GM21529 (cell line): ENCODE measurements around the gene CDHR4.
A peak's percentile ranks its signal among the peaks of the same experiment; 100 is the strongest.
"Not testable (repeated sequence)": the region's sequence is repeated elsewhere in the genome, so short reads cannot be mapped to it uniquely, and the experiment has no call there.

Source experiments
- ATAC-seq: cut with Tn5 transposase; IDR thresholded peaks from one replicate; pipeline ENCODE4 v1.9.1; 2021; ENCODE audit not compliant: unreplicated experiment

Gene CDHR4, protein sequence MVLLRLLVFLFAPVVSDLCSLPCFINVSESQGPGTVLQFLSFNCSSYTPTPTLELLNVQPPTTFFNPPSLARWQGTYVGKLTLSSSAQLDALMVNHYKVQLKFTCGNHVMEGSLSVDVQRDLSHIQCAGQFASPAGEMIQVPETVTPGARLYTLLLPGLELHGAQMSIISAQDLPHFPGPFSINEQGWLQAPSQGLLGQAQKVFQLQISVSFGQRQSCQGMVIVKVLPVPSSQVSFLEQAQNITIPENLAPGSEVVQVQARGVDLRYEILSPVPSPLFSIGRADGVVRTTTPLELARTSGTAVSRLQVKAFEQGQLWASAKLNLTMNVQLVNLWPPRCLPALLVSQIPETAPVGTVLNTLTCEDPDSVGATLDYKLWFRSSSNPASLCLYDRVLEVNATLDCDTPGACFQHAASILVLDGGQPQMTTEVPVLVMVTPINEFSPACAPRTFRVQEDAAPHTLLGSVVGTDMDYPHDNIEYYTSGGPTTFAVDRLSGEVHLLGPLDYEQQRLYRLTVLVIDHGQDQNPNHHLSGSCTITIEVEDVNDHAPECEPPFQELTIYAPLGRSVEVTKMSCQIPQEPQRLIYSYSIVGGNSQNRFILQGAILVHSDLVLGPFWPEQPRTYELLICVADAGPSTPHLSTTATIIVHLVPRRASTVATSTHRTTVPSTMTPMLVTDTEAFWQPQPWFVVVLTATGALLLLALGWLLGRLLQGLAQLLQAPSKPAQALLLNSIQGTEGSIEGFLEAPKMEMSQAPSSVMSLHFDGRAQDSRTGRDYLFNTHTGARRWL

DNA sequence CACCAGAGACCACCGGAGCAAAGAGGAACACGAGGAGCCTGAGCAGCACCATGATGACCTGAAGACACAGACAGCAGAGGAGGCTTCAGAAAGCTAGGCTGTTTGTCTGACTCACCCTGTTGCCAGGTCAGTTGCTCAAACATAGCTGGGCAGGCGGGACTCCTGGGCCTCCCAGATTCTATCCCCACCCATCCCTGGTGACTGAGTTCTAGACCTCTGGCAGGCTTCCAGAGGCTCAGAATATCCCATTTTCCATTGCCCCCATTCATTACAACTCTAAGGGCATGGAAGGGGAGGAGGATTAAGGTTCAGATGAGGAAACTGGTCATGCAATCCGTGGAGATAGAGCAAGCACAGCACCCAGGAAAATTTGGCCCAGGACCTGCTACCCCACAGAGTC is at the start of gene CDHR4:
Gene CDHR4 (minus strand): TSS at position 113 of the 400 bp plus-strand sequence. CDS start 61 bp downstream, at position 52.
- no peak for ATAC-seq

DNA sequence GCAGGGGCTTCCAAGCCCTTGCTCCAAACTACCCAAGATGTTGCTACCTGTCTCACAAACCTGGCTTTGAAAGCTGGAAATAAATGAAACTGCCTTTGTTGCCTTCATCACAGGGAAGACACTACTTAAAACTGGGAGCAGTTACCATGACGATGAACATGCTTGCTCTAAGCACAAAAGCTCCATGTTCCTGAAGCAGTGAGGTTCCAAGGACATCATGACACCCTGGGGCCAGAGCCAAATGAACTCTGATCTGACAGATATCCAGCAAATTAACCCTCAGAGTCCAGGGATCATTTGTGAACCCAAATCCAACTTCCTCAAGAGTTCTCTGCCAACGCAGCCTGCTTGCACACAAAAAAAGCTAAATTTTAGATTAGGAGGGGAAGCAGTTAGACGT is 46.0 kb upstream of the CDHR4 start:
- no peak for ATAC-seq

DNA sequence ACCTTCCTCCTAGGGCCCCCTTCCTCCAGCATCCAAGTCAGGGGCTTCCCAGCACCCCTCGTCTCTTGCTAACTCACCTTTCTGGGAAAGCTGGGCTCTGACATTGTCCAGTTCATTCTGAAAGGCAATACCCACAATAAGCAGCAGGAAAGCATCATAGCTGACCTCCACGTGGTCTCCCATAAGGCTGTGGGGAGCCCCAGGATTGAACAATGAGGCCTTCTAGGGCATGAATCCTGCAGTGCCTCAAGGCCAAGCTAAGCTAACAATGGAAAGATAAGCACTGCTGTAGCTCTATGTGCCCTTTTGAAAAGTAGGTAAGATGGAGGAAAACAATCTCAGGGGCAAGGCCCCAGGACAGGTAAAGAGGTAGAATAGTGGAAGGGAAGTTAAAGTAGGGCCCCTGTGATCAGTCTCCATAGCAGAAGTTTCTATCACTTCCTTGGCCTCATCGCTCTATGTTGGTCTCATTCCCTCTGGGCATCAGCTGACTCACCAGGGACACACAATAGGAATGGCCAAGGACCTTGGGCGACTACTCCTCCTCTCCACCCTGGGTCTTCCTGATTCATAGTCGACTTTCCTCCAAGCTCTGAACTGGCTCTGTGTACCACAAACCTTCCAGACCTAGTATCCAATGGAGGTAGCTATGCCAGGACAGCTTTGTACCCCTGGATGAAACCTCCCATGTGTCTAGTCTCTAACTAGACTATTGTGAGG is 45.0 kb upstream of the CDHR4 start:
- ATAC-seq: no peak

DNA sequence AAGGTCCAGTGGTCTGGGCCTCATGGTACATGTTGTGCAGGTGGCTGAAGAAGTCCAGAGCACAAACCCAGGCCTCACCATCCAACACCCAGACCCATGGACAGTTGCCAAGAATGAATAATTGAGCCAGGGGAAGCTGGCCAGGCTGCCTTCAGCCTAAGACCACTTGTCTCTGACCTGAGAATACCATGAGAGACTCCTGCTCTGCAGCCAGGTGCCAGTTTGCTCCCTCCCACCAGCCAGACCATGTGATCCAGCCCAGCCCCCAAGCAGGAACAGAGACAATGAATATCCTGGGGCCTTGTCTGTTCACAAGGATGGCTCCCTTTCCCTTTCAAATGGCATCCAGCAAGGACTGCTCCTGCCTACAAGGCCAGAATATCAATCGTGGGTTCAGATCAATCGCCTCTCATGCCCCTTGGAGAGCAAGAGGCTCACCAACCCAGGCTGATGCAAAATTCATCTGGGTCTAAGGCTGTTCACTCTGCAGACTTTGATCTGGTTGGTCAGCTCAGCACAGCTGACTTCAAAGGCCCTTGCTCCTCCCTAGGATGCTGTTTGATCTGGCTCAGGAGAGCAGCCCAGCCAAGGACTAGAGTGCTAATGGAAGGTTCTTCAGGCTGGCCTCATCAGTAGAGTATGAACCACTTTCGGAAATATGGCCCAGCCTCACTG is 43.3 kb upstream of the CDHR4 start:
- ATAC-seq: no peak

DNA sequence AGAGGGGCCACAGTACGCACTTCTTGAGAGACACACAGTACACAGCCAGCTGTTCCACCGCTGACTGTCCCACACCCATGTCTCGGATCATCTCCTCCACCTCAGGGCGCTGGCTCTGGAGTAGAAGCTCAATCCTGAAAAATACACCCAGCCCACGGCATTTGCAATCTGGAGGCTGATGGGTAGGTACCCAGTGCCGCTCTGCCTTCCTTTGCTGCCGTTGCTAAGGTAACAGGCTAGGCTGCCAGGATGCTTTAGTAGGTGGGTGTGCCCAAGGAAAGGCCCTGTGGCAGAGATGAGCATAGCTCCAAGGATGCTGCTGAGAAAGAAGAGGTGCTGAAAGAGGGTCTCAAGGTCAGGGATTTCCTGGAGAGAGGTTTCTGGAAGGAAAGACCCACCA is 42.1 kb upstream of the CDHR4 start:
- ATAC-seq: no peak

DNA sequence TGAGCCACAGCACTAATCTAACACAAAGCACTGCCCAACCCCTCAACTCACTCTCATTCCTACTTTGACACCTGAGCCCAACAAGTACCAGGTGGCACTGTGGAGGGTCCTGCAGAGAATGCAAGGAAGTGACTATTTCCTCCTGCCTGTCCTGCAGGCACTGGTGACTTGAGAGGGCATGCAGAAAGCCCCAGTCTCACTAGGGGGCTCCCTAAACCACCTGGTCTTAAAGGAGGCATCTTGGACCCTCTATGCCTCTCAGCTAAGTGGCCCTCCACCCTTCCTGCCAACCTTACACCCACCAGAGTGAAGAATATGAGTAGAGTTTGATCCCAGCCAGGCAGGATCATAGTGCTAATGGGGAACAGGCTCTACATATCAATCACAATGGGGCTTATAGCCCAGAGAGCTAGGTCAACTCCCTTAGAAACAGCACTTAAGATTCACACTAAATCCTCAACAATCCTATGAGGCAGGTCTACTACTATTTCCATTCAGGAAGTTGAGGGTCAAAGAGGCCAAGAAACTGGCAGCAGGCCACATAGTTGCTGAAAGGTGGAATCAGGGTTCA is 41.5 kb upstream of the CDHR4 start:
- no peak for ATAC-seq

DNA sequence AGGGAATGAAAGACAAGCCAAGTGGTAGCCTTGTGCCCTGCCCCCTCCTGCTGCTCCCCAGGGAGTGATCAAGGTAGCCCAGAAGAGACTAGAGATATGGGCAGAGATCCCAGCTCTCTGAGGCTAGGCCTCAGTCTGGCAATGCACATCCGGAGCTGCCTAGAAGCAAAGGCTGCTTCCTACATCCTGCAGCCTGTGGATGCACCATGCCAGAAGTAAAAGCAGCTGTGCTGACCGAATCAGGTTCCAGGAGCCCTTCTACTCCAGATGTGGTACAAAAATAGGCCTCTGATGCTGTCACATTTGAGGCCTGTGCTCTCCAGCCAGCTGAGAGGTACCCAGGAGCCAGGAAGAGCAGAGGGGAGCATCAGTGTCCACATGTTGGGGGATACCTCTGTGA is 40.7 kb upstream of the CDHR4 start:
- no peak for ATAC-seq

DNA sequence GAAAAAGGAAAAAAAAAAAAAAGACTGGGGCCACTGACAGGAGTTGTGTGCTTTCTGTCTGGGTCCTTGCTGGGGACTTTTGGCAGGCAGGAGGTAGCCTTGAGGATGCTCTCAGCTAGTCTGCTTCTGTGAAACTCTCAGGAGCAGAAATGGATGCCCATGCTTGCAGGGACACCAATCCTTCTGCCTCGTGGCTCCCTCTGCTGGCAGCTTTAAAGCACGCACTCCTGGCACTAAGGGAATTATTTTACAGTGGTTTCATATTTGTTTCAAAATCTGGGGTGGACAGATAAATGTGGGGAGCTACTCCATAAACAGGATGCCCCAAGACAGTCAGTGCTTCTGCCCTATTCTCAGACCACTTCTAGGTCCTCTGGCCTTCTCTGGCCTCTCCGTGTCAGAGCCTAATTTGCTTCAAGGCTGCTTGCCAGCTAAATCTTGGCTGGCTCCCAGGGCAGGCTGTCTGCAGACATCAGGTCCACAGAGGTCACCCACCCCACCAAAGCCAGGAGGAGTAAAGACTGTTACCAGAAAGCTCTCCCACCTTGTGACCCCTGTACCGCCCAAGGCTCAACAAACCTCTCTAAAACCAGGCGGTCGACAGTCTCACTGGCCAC is 39.6 kb upstream of the CDHR4 start:
- no peak for ATAC-seq

DNA sequence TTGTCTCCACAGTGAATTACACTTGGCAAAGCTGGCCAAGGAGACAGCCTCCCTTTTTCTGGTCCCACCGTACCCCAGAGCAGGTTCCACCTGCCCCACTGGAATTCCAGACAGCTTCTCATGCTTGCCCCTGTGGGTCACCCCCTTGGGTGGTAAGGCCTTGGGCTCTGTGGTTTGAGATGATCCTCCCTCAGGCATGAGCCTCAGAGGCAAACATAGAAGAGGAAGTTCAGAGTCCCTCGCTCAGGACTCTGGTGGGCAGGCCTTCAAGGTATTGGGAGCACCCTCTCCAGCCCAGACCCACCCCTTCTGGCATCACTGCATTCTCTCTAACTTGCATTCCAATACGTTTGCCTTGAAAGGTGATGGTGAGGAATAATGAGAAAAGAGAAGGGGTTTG is 31.7 kb upstream of the CDHR4 start:
- ATAC-seq: no peak

DNA sequence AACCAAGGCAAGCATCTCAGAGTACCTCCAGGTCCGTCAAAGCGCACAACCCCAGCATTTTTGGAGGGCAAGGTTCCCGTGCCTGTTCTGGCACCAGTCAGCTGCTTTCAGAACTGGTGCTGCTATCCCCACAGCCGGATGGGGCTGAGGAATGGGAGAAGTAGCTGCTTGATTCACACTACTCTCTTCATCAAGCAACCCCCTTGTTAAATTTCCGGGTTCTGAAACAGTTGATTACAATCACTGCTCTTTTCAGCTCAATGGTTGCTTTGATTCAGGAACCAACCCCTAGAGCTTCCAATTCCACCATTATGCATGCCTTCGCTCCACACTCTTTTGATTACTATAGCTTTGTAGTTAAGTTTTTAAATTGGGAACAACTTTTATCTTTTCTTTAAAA is 26.3 kb upstream of the CDHR4 start:
- ATAC-seq: no peak

DNA sequence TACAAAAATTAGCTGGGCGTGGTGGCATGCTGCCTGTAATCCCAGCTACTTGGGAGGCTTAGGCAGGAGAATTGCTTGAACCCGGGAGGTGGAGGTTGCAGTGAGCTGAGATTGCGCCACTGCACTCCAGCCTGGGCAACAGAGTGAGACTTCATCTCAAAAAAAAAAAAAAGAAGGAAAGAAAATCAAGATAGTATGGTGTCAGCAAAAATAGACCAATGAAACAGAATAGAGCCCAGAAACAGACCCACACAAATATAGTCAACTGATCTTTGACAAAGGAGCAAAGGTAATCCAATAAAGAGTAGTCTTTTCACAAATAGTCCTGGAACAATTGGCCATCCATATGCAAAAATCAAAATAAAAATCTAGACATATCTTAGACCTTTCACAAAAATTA is 23.5 kb upstream of the CDHR4 start:
- ATAC-seq: not testable (repeated sequence)

DNA sequence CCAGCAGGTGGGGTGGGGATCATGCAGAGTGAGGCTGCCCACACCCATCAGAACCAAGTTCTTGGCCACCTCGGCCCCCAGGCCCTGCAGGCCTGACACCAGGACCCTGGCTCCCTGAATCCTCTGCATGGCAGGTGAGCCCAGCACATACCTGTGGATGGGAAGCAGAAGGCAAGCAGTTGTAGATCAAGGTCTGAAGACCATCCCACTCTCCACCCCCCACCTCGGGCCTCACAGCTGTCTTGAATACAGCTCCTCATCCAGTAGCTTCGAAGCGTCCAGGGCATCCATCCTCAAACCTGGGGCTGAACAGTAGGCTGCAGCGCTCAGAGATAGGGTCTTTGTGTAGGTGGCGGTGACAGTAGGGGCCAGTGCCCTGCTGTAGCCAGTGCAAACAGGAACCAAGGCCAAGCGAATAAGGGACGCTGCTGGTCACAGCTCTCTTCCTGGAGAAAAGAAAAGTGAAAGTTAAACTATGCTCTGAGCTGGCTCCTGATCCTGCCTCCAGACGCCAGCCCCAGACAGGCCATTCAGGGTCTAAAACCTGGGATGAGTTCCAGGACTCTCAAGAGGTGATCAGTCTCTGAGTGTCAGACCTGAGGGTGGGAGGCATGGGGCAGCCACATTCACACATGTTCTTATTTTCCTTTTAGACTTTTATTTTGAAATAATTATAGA is 14.0 kb upstream of the CDHR4 start, which contains the start of gene UBA7:
Gene UBA7 (minus strand): TSS at position 457 of the 678 bp plus-strand sequence. CDS start 166 bp downstream, at position 291.
- ATAC-seq: peak; percentile 85

DNA sequence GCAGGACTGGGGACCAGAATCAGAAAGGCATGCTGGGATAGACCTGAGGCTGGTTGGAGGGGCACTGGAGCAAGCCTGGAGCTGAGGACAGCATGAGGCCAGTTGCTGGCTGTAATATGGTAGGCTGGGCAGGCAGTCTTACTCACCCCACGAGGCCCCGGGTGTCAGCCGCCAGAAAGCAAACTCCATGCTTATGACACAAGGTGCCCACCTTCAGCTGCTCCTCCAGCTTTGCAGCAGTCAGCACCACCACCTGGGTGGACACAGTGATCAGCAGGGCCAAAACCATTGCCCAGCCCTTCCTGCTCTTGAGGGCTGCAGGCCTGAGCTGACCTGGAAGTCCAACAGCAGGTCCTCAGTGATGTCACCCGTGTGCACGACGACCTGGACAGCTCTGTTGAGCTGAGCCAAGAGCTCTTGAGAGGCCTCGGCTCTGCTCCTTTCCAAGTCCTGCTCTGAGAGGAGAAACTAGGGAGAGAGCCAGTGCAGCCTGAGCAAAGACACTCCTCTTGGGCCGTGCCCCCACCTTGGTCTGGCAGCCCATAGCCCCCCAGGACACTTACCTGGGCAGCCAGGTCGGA is 13.3 kb upstream of the CDHR4 start:
- no peak for ATAC-seq

DNA sequence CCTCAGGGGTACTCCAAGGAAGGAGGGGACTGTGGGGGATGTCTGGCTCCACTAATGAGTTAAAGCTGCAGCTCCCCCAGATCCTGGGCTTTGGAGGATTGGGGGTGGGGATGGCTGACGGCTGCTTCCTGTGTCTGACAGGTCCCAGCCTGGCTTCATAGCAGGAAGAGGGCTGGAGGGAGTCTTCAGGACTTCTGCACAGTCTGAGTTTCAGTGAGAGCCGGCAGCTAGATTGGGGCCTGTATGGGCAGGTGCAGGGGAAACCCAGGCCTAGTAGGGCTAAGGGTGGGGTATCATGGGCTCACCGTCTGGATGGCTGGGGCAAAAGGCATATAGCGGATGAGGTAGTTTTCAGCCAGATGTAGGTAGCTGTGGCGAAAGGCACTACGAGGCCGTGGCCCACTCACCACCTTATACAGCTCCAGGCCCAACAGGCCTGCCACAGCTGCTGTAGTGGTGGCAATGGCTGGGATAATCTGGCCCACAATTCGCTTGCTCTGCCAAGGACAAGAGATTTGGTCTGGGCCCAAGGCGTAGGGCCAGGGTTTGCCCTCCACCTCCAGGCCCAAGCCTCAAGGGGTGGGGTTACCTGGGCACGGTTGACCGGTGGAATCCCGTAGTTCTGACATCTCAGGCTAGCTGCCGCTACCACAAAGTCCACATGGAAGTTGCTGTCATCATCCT is 7.9 kb upstream of the CDHR4 start:
- no peak for ATAC-seq

DNA sequence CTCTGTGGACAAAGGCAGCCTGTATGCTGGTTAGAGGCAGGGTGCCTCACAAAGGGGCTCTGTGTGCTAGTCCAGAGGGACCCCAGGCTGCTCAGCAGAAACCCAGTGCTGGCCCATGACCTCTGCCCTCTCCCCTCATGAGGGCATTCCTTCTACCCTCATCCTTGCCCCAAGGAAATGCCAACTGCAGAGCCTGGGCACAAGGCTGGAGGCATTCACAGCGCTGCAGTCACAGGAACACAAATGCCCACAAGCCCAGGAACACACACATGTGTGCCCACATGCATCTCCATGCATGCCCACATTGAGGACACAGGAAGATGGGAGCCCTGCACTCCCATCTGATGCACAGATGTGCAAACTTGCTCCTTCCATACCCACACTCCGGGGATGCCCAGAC is 7.2 kb upstream of the CDHR4 start:
- ATAC-seq: no peak

DNA sequence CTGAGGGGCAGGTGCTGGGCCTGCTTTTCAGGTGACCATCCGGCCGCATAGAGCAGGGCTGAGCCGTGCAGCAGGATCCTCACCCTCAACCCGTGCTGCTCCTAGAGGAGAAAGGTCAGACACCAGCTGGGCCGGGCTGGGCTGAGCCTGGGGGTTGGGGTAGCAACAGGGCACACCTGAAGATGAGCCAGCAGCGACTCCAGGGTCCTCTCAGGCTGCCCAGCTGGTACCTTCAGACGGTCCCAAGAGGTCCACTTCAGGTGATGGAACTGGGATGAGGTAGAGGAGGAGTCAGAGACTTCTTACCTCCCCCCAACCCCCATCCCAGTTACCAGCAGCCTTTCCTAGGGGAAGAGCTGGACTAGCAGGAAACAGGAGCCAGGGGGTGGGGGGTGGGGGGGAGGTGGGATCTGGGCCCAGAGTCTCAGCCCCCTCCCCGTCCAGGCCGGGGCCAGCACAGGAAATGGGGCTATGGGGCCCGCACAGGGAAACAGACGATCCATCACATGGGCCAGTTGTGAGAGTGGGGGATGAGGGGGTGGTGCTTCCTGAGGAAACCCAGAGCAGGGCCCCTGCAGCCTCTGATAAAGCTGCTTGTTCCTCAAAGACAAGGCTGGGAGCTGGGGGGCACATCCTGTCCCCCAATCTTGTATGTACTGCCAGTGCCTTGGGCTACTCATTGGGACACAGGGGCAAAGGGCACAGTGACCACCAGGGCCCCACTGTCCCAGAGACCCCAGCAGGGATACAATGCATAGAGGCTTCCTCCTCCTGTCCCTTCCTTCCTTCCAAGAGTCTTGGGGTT is 6.4 kb upstream of the CDHR4 start:
- ATAC-seq: no peak

DNA sequence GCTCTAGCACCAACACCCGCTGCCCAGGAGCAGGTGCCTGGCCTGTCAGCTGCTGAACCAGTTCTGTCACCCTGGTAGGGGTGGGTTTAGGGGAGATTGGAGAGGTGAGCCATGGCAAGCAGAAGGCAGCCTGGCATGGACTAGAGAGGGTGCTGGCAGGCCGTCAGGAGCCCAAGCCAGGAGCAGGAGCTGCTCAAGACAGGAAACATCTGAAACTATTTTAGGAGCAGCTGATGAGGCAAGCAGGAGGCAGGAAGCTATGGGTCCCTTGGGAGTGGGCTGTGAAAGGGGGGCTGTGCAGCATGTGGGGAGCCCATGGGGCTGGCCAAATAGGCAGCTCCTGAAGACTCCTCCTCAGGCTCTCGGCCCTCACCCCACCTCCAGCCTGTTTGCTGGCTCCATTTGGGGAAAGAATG is 5.7 kb upstream of the CDHR4 start:
- no peak for ATAC-seq
